ENCODE measurements around the gene FAM81B. TPM values are rescaled to one million over a fixed set of nuclear protein-coding genes. Genes with fewer than 3 reads are reported as not detected.
"Not testable (repeated sequence)": the region's sequence is repeated elsewhere in the genome, so short reads cannot be mapped to it uniquely, and the experiment has no call there.

Gene FAM81B
- total RNA-seq, 1 experiment from 2014 or later = not detected

DNA sequence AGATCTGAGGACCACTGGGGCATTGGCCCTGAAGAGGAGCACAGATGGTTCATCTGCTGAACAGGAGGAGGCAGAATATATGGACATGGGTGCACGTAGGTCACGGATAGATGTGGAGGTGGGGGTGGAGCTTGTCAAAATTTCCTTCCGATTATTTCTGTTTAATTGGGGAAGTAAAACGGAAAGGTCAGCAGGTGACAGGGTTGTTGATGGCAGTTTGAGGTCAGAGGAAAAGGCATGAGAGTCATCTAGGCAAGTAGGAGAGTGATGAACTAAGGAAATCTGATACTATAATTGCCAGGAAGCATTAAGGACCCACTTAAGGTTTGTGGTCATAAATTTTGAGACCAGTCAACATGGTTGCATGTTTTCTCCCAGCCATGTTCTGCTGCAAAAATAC, 8.4 kb upstream of the FAM81B start:
- H3K27me3 ChIP-seq (ENCODE audit: control insufficient read depth, insufficient read depth, low read length) = no peaks in the 10 kb centered on the region
- no peaks in the 10 kb centered on the region for H3K36me3 ChIP-seq (replicated peaks; ENCODE audit: control insufficient read depth, insufficient read depth, low read length)
- no peak overlapping the region for H3K4me3 ChIP-seq (ENCODE audit: insufficient read depth, low read depth, low read length)
- no peak for DNase-seq

DNA sequence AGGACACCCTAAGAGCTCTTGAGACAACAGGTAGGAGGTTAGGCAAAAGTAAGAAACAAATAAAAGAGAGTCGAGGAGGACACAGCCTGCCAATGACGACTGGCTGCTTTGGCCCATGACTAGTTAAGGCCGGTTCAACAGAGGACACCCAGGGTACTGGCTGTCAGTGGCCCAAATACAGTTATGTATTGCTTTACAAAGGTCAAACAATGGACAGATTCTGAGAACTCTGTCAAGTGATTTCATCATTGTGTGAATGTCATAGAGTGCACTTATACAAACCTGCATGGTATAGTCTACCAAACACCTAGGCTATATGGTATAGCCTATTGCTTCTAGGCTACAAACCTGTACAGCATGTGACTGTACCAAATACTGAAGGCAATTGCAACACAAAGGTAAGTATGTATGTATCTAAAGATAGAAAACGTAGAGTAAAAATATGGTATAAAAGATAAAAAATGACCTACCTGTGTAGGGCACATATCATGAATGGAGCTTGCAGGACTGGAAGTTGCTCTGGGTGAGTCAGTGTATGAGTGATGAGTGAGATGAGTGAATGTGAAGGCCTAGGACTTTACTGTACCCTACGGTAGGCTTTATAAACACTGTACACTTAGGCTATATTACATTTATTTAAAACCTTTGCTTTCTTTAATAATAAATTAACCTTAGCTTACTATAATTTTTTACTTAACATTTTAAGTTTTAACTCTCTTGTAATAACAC, 6.5 kb upstream of the FAM81B start:
- Histone ChIP-seq H3K36me3 (replicated peaks; ENCODE audit: control insufficient read depth, insufficient read depth, low read length) (no peaks in the 10 kb centered on the region), H3K4me3 (ENCODE audit: insufficient read depth, low read depth, low read length) (no peak overlapping the region), H3K27me3 (ENCODE audit: control insufficient read depth, insufficient read depth, low read length) (no peaks in the 10 kb centered on the region)
- no peak for DNase-seq

DNA sequence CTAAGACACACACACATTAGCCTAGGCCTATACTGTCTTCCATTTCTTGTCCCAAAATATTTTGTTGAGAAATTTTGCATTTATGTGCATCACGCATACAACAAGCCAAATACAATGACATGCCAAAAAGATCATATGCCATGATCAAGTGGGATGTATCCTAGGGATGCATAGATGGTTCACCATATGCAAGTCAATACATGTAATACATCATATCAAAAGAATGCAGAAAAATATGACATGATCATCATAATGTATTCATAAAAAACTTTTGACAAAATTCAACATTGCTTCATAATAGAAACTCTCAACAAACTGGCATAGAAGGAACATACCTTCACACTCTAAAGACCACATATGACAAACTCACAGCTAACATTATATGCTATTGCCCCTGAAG, 5.8 kb upstream of the FAM81B start:
- H3K27me3 ChIP-seq (ENCODE audit: control insufficient read depth, insufficient read depth, low read length) = no peaks in the 10 kb centered on the region
- no peaks in the 10 kb centered on the region for H3K36me3 ChIP-seq (replicated peaks; ENCODE audit: control insufficient read depth, insufficient read depth, low read length)
- no peak overlapping the region for H3K4me3 ChIP-seq (ENCODE audit: insufficient read depth, low read depth, low read length)
- no peak for DNase-seq

DNA sequence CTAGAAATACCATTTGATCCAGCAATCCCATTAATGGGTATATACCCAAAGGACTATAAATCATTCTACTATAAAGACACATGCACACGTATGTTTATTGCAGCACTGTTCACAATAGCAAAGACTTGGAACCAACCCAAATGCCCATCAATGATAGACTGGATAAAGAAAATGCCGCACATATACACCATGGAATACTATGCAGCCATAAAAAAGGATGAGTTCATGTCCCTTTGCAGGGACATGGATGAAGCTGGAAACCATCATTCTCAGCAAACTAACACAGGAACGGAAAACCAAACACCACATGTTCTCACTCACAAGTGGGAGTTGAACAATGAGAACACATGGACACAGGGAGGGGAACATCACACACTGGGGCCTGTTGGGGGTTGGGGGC, 799 bp downstream of the FAM81B start:
- H3K36me3 ChIP-seq (replicated peaks; ENCODE audit: control insufficient read depth, insufficient read depth, low read length); H3K27me3 ChIP-seq (ENCODE audit: control insufficient read depth, insufficient read depth, low read length); DNase-seq; H3K4me3 ChIP-seq (ENCODE audit: insufficient read depth, low read depth, low read length): not testable (repeated sequence)

DNA sequence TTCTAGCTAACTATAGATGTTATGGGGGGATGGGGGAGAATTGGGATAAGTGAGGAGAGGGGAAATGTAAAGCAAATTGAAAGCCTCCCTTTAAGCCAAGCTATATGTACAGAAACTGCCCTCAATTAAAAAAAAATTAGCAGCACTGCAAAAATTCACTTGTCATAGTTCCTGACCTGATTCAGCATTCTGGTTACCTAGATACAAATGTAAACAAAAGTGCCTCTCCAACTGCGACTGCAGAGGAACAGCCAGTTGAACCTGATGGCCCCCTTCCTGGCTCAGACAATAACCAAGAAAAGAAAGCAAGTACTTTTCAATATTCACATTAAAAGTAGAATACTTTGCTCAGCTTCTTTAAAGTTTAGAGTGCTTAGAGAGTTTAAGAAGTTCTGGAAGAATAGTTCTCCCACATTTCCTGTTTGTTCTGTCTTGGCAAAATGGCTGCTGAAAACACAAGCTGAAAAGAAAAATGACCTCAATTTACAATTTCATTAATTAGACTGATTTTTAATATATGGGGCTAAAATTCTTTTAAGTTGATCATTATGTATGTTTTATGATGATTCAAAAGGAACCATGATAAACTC, 1.5 kb downstream of the FAM81B start:
- Histone ChIP-seq H3K36me3 (replicated peaks; ENCODE audit: control insufficient read depth, insufficient read depth, low read length) (no peaks in the 10 kb centered on the region), H3K27me3 (ENCODE audit: control insufficient read depth, insufficient read depth, low read length) (no peaks in the 10 kb centered on the region), H3K4me3 (ENCODE audit: insufficient read depth, low read depth, low read length) (no peak overlapping the region)
- peak; percentile 22 for DNase-seq

DNA sequence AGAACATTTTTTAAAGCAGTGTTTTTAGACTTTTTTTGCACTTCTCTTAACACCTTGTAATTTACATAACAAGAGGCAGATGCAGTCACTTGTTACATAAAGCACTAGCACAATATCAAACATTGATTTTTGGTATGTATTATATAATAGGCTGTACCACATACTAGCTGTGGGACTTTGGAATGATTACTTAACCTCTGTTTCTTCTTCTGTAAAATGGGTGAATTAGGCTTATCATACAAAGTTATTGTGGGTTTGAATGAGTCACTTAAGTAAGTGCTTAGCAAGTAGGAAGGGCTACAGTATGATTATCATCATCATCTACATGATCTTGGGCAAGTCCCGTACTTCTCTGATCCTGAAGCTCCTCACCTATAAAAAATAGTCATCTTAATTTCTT, 2.1 kb downstream of the FAM81B start:
- no peak overlapping the region for H3K4me3 ChIP-seq (ENCODE audit: insufficient read depth, low read depth, low read length)
- no peaks in the 10 kb centered on the region for H3K36me3 ChIP-seq (replicated peaks; ENCODE audit: control insufficient read depth, insufficient read depth, low read length)
- no peak for DNase-seq
- no peaks in the 10 kb centered on the region for H3K27me3 ChIP-seq (ENCODE audit: control insufficient read depth, insufficient read depth, low read length)

DNA sequence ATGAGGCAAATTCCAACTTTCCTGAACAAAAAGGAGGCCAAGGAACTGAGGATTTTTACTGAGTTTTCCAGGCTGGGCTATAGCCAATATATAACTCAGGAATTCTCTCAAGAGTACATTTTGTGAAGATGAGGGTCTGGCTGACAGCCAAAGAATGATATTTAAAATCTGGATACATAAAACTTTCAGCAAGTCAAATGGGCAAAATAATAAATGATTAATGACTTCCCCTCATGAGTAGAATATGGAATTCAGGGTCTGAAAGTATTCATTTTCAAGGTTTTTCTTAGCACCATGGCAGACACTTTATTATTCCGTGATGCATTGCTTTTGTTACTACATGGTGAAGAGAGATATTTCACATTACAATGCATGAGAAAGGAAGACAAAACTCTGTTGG, 7.8 kb downstream of the FAM81B start:
- DNase-seq = no peak
- Histone ChIP-seq H3K36me3 (replicated peaks; ENCODE audit: control insufficient read depth, insufficient read depth, low read length) (no peaks in the 10 kb centered on the region), H3K4me3 (ENCODE audit: insufficient read depth, low read depth, low read length) (no peak overlapping the region), H3K27me3 (ENCODE audit: control insufficient read depth, insufficient read depth, low read length) (no peaks in the 10 kb centered on the region)

DNA sequence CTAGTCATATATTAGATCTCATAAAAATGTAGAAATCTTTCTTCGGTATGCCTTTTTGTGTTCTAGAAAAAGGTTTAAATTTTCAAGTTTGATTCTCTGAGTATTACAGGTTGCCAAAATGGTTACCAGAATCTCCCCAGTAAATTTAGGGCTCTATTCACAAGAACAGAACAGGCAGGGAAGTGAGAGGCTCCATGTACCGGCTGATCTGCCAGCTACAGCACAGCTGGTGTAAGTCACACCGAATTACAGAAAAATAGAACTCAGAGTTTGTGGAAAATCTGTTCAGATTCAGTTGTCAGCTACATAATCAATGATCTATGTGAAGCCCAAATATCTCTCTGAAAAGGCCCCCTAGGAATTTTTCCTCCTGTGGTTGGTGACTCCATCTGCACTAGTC, 10.5 kb downstream of the FAM81B start:
- Histone ChIP-seq H3K27me3 (ENCODE audit: control insufficient read depth, insufficient read depth, low read length) (no peaks in the 10 kb centered on the region), H3K36me3 (replicated peaks; ENCODE audit: control insufficient read depth, insufficient read depth, low read length) (no peaks in the 10 kb centered on the region), H3K4me3 (ENCODE audit: insufficient read depth, low read depth, low read length) (no peak overlapping the region)
- DNase-seq = no peak

DNA sequence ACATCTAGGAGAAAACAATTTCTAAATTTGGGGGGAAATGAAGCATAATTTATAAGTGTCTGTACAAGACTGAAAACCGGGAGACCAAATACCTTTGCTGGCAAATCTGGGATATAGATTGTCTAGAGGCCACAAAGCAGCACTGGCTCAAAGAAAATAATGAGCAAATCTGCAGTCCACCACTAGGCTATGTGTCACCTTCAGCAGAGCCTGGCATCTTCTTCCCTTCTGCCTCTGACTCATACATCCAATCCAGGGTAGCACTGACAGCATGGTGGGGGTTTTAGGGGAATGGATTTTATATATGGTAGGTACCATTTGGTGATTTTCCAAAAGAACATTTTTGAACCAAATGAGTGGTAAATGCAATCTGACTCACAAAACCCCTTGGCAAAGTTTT, 12.8 kb downstream of the FAM81B start:
- H3K4me3 ChIP-seq (ENCODE audit: insufficient read depth, low read depth, low read length) = no peak overlapping the region
- no peaks in the 10 kb centered on the region for H3K36me3 ChIP-seq (replicated peaks; ENCODE audit: control insufficient read depth, insufficient read depth, low read length)
- DNase-seq = no peak

DNA sequence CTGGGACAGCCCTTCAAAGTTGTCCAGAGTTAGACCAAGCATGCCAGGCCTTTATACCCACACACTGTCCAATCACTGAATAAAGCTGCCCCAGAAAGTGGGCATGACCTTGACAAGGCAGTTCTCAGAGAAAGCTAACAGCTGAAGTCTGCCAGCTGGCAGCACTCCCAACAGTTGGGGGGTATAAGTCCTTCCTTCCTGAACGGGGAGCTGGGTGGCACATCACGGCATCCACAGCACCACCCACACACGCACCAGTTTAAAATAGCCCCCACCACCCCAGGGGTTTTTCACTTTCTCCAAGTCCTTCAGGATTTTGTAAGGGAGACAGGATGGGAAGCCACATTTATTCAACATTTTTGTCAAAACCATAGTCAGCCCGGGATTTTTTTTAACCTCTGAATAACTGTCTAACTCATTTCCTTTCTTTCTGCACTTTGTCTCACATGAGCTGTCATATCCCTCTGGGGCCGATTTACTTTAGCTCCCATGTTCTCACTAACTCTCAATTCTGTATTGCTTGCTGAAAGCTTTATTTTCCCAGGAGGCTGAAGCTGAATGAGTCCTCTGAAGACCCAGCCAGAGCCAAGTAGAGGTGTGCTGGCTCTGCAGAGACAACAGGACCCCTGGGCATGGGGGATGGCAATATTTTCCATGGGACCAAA, 15.4 kb downstream of the FAM81B start:
- no peak overlapping the region for H3K4me3 ChIP-seq (ENCODE audit: insufficient read depth, low read depth, low read length)
- DNase-seq = no peak
- H3K36me3 ChIP-seq (replicated peaks; ENCODE audit: control insufficient read depth, insufficient read depth, low read length) = no peaks in the 10 kb centered on the region
- H3K27me3 ChIP-seq (ENCODE audit: control insufficient read depth, insufficient read depth, low read length) = no peaks in the 10 kb centered on the region

More for the DNA sequence above, 12.8 kb downstream of the FAM81B start:
- no peaks in the 10 kb centered on the region for H3K27me3 ChIP-seq (ENCODE audit: control insufficient read depth, insufficient read depth, low read length)

DNA sequence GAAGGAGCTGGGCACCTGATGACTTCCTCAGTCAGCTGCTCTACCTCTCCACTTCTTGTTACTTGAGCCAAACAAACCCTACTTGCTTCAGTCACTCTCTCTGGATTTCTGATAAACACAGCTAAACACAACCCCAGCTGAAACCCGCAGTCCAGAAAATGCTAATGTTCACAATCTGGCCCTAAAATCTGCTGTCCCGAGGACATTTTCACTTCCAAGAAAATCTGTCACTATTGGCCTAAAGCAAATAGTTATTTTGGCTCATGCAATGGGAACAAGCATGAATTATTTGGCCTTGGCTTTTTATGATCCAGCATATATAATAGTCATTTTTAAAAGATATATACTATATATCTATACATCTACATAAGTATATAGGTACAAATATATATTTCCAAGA, 19.1 kb downstream of the FAM81B start:
- H3K36me3 ChIP-seq (replicated peaks; ENCODE audit: control insufficient read depth, insufficient read depth, low read length) = no peaks in the 10 kb centered on the region
- no peak for DNase-seq

DNA sequence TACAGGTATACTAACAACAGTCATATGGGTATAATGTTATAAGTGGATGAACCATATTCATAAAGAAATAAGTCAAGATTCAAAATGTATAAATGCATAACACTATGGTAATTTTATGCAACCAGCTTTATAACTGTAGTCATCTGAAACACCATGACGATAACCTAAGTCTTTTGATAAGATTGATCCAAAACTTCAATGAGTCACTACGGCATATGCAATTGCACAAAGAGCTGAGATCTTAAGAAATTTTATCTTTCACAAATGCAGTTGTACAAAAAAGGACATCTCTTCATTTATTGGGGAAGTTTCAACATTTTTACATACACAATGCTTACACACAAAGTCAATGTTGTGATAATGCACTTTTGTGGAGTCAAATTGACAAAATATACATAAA, 20.3 kb downstream of the FAM81B start:
- H3K36me3 ChIP-seq (replicated peaks; ENCODE audit: control insufficient read depth, insufficient read depth, low read length) = no peaks in the 10 kb centered on the region

More for the DNA sequence above, 19.1 kb downstream of the FAM81B start:
- no peaks in the 10 kb centered on the region for H3K27me3 ChIP-seq (ENCODE audit: control insufficient read depth, insufficient read depth, low read length)
- no peak overlapping the region for H3K4me3 ChIP-seq (ENCODE audit: insufficient read depth, low read depth, low read length)

DNA sequence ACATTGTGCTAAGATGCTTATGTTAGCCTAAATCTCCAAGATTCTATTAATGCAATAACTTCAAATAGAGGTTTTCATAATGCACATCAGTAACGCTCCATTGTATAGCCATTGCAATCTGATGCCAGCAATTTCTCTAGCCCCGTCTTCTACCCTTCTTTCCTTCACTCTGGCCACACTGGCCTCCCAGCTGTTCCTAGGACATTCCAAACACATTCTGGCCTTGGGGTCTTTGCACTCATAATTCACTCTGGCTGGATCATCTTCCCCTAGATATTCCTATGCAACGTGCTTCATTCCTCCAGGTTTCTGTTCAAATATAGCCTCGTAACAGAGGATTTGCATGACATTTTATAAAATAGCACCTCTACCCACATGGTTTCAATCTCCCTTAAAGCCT, 23.3 kb downstream of the FAM81B start:
- no peak for DNase-seq
- Histone ChIP-seq H3K36me3 (replicated peaks; ENCODE audit: control insufficient read depth, insufficient read depth, low read length) (no peaks in the 10 kb centered on the region), H3K27me3 (ENCODE audit: control insufficient read depth, insufficient read depth, low read length) (no peaks in the 10 kb centered on the region), H3K4me3 (ENCODE audit: insufficient read depth, low read depth, low read length) (no peak overlapping the region)

More for the DNA sequence above, 20.3 kb downstream of the FAM81B start:
- H3K27me3 ChIP-seq (ENCODE audit: control insufficient read depth, insufficient read depth, low read length) = no peaks in the 10 kb centered on the region
- no peak overlapping the region for H3K4me3 ChIP-seq (ENCODE audit: insufficient read depth, low read depth, low read length)
- no peak for DNase-seq

DNA sequence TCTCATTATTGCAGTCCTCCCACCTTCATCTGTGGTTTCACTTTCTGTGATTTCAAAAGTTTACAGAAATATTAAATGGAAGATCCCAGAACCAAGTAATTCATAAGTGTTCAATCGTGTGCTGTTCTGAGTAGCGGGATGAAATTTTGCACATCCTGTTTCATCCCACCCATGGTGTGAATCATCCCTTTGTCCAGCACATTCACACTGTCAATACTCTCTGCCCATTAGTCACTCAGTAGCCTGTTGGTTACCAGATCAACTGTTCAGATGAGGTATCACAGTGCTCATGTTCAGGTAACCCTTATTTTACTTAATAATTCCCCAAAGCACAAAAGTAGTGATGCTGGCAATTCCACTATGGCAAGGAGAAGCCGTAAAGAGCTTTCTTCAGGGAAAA, 26.8 kb downstream of the FAM81B start:
- H3K27me3 ChIP-seq (ENCODE audit: control insufficient read depth, insufficient read depth, low read length) = no peaks in the 10 kb centered on the region

DNA sequence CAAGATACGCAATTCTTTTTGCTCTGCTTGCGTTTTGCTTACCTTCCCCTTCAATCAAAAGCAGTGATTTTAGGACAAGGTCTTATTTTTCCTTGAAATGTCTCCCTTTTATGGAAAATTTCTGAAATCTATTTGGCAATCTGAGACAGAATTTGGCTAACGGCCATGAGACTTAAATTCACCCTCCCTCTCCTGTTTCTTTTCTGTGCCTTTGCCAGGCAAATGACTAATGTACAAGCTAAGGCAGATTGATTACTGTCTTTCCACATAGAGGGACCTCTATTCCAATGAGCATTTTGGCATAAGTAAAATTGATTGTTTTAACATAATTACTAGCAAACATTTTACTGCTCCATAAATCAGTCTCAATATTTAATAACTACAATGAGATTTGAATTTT, 31.7 kb downstream of the FAM81B start:
- Histone ChIP-seq H3K27me3 (ENCODE audit: control insufficient read depth, insufficient read depth, low read length) (no peaks in the 10 kb centered on the region), H3K4me3 (ENCODE audit: insufficient read depth, low read depth, low read length) (no peak overlapping the region), H3K36me3 (replicated peaks; ENCODE audit: control insufficient read depth, insufficient read depth, low read length) (no peaks in the 10 kb centered on the region)
- no peak for DNase-seq

More for the DNA sequence above, 26.8 kb downstream of the FAM81B start:
- no peak for DNase-seq
- Histone ChIP-seq H3K36me3 (replicated peaks; ENCODE audit: control insufficient read depth, insufficient read depth, low read length) (no peaks in the 10 kb centered on the region), H3K4me3 (ENCODE audit: insufficient read depth, low read depth, low read length) (no peak overlapping the region)

Data from H7 (cell line).